GM18520 (cell line): ENCODE data around the gene SLC43A1.

Experiments used
- ATAC-seq: cut with Tn5 transposase; IDR thresholded peaks from one replicate; pipeline ENCODE4 v1.9.1; 2021; ENCODE audit not compliant: unreplicated experiment

SLC43A1 gene

GRCh38 chr11:57479911-57480310 lies 35.6 kb downstream of the SLC43A1 start:
- no peak for ATAC-seq

DNA sequence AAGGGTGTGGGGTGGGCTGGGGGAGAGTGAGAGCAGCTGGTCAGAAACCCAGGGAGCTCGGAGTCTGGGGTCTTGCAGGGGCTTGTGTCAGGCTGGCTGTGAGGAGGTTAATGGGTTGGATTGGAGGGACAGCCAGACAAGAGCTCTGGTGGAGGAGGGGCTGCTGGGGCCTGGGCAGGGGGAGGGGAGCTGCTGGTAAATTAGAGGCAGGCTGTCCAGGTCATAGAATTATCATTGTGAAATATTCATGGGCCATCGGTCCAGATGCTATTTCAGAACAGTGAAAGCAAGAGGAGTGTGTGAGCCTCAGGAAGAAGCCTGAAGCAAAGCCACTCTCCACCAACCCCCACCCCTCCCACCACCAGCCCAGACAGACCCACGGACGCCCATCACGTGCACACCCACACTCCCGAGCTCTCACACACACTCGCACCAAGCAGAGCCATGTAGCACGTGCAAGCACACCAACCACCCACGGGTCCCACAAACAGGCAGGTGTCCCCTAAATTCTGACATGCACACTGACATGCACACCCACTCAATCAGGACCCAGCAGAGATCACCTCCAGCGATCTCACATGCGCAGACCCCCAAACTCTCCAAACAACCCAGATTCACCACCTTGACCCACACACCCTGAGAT lies 36.4 kb downstream of the SLC43A1 start:
- no peak for ATAC-seq

- ATAC-seq, result no peak
Observed at GRCh38 chr11:57477507-57478189, 37.9 kb downstream of the SLC43A1 start.

DNA sequence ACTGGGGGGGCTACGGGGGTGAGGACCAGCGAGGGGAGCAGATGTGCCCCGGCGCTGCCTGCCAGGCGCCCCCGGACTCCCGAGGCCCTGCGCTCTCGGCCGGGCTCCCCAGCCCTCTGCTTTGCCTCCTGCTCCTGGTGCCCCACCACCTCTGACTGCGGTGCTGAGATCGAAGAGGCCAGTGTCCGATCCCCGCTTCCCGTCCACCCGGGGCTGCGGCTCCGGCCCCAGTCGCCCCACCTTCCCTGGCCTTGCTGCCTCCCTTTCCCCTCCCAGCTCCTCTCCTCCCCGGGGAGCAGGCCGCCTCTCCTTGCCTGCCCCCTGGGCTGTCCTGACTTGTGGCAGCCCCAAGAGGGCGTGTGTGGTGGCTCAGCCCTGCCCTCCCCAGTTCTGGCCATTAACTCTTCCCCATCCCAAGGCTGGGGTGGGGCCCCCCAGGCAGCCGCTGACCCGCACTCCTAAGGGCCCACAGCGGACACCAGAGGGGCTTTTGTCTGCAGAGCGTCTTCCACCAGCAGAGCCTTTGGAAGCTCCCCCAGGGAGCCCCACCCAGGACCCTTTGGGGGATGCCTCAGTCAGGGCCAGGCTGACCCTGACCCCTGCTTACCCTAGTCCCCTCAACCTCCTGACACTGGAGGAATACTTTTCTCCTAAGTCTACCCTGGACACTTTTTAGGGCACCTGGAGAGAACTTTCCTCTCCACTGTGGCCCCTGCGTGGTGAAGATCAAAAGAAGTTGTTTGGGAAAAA lies 38.6 kb downstream of the SLC43A1 start:
- ATAC-seq, result no peak

DNA sequence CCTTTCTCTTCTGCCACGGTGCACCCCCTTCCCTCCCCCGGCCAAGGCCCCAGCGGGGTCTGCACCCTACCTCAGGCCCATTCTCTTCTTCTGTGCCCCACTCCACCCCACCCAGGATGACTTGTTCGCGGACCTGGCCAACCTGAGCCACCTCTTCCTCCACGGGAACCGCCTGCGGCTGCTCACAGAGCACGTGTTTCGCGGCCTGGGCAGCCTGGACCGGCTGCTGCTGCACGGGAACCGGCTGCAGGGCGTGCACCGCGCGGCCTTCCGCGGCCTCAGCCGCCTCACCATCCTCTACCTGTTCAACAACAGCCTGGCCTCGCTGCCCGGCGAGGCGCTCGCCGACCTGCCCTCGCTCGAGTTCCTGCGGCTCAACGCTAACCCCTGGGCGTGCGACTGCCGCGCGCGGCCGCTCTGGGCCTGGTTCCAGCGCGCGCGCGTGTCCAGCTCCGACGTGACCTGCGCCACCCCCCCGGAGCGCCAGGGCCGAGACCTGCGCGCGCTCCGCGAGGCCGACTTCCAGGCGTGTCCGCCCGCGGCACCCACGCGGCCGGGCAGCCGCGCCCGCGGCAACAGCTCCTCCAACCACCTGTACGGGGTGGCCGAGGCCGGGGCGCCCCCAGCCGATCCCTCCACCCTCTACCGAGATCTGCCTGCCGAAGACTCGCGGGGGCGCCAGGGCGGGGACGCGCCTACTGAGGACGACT lies 39.3 kb downstream of the SLC43A1 start:
- no peak for ATAC-seq

GRCh38 chr11:57475671-57476046 lies 39.8 kb downstream of the SLC43A1 start:
- ATAC-seq, result no peak

GRCh38 chr11:57475191-57475590 lies 40.3 kb downstream of the SLC43A1 start:
- no peak for ATAC-seq

- ATAC-seq, result no peak
Observed at GRCh38 chr11:57474803-57475115, 40.7 kb downstream of the SLC43A1 start.

DNA sequence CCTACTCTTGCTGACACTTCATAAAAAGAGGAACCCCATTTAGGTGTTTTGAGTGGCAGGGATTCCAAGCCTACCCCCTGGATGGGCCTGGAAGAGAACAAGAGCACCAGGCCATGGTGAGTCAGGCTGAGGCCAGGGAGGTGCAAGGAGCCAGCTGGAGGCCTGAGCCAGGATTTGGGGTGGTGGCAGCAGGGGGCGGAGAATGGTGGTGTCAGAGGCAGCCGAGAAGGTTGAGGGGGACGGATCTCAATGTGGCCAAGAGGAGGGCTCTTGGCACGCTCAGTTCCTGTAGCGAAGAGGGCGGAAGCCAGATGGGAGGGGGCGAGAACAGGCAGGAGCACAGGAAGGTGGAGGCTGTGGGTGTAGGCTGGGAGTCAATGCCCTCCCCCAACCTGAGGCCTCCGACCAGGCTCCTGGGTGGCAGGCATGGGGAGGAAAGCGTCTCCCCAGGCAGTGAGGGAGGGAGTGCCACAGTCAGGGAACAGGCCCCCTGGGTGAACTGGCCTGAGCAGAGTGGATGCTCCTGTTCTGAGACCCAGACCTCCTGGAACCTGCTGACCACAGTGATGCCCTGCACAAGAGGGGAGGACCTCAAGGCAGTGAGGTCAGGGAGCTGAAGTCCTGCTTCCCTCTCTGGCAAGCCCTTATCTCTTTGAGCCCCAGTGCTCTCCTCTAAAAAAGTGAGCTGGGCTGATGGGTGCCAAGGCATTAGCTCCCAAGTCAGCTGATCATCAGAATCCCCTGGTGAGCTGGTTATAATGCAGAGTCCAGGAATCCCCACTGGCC lies 41.3 kb downstream of the SLC43A1 start:
- no peak for ATAC-seq

- ATAC-seq, result no peak
Observed at GRCh38 chr11:57473285-57473841, 42.1 kb downstream of the SLC43A1 start.

GRCh38 chr11:57471496-57471895 lies 44.0 kb downstream of the SLC43A1 start:
- ATAC-seq, result no peak

DNA sequence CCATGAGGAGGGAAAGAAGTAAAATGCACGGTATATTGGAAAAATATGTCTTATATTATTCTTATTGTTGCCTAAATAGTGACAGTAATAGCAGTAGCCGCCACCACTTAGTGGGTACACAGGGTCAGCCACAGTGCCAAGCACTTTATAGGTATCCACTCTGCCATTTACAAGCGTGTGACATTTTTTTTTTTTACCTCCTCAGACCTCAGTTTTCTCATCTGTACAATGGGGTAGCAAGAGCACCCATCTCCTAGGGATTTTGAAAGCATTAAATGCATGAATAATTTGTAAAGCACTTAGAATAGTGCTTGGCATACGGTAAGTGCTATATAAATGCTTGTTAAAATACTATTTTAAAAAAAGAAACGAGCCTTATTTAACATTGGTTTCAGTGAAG lies 46.2 kb downstream of the SLC43A1 start:
- ATAC-seq, result no peak

- no peak for ATAC-seq
Observed at GRCh38 chr11:57468276-57468675, 47.2 kb downstream of the SLC43A1 start.

GRCh38 chr11:57467508-57468157 lies 47.9 kb downstream of the SLC43A1 start:
- no peak for ATAC-seq

DNA sequence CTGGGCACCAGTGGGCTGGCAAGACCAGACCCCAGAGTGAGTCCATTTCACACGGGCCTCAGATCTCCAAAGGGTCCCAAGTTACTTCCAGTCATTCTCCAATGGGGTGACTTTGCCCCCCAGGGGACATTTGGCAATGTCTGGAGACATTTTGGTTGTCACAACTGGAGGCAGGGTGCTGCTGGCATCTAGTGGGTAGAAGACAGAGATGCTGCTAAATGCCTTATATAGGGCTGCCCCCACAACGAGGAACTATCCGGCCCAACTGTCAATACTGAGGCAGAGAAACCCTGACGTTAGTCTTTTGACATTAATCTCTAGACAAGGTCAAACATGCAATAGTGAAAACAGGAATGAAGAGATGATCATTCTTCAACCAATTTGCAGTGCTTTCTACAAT lies 48.8 kb downstream of the SLC43A1 start:
- no peak for ATAC-seq

DNA sequence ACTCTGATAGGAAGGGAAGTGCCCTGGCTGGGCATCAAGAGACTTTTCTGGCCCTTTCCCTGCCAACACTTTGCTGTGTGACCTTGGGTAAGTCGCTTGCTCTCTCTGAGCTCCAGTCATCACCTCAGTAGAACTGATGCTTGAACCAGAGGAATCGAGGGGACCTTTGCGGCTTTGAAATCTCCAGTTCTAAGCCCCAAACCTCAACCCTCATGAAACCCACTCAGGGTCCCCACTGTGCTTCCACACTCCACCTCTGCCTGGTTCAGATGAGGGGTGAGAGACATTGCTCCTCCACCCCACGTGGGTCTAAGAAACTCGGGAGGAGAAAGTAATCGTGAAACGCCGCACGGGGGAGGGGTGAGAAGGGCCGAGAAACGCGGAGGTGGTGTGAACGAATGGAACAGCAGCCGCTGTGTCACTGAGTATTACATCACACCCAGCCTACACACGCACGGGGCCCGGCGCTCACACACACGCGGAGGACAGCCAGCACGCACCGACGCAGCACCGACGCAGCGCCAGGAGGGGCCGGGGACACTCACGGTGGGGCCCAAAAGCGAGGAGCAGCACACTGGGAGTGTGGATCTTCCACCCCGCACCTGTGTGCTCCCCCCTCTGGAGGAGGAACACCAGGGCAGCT lies 50.8 kb downstream of the SLC43A1 start:
- ATAC-seq, result no peak

- no peak for ATAC-seq
Observed at GRCh38 chr11:57463671-57464538, 51.6 kb downstream of the SLC43A1 start.

GRCh38 chr11:57462597-57462996 lies 52.9 kb downstream of the SLC43A1 start:
- ATAC-seq, result no peak
